Natural killer cell (primary cell): ENCODE results near the gene ADAP1. TPM values are rescaled to one million over a fixed set of nuclear protein-coding genes. Genes with fewer than 3 reads are reported as not detected.

ENCODE experiments used
- ATAC-seq, 3 donors: fragments of 150-1000 bp in 2 of 3; fragments of 200-7000 bp in 1 of 3; cut with Tn5 transposase; 1 replicate in 1 of 3; 2 replicates in 2 of 3; pipeline ENCODE4 v1.10.0; 2021; ENCODE audit warnings: mild to moderate bottlenecking in 2 of 3, moderate library complexity in 2 of 3
- DNase-seq, 2 donors: peaks; one replicate each; pipeline versions ENCODE4 v3.0.0 to v3.0.0-alpha.2; 2013 to 2021; ENCODE audit warnings: mixed read lengths in 1 of 2
- H3K27ac ChIP-seq: one replicate; pipeline ENCODE4 v1.5.1; 2013; ENCODE audit warnings: mild to moderate bottlenecking, low read length
- H3K27me3 ChIP-seq: one replicate; pipeline ENCODE4 v1.6.1; 2013; ENCODE audit warnings: low read length; ENCODE audit not compliant: control insufficient read depth, insufficient read depth
- H3K36me3 ChIP-seq: one replicate; pipeline ENCODE4 v1.6.1; 2013; ENCODE audit warnings: low read length; ENCODE audit not compliant: control insufficient read depth, insufficient read depth
- H3K4me1 ChIP-seq: one replicate; pipeline ENCODE4 v1.6.1; 2013; ENCODE audit warnings: low read length; ENCODE audit not compliant: control insufficient read depth, insufficient read depth
- H3K4me3 ChIP-seq: one replicate; pipeline ENCODE4 v1.5.1; 2013; ENCODE audit warnings: low read length
- H3K9me3 ChIP-seq: one replicate; pipeline ENCODE4 v1.6.1; 2013; ENCODE audit warnings: low read length; ENCODE audit not compliant: control insufficient read depth, insufficient read depth
- H3K27ac Mint-ChIP-seq, 2 donors: one replicate each; pipeline ENCODE4 v1.8.0; 2022; ENCODE audit warnings: mild to moderate bottlenecking in 2 of 2, mixed read lengths in 2 of 2, moderate library complexity in 1 of 2
- H3K27me3 Mint-ChIP-seq, 2 donors: one replicate each; pipeline ENCODE4 v1.8.0; 2022; ENCODE audit warnings: low read depth in 2 of 2, mixed read lengths in 2 of 2
- H3K36me3 Mint-ChIP-seq: one replicate; pipeline ENCODE4 v1.8.0; 2022; ENCODE audit warnings: mixed read lengths
- H3K4me1 Mint-ChIP-seq, 2 donors: one replicate each; pipeline ENCODE4 v1.8.0; 2022; ENCODE audit warnings: mixed read lengths in 2 of 2
- H3K4me3 Mint-ChIP-seq: one replicate; pipeline ENCODE4 v1.8.0; 2022; ENCODE audit warnings: mild to moderate bottlenecking, moderate library complexity, mixed read lengths
- H3K9me3 Mint-ChIP-seq, 2 donors: one replicate each; pipeline ENCODE4 v1.8.0; 2022; ENCODE audit warnings: mixed read lengths in 2 of 2
- CTCF ChIP-seq: fragments of 200-600 bp; IDR thresholded peaks from one replicate; pipeline ENCODE4 v1.8.0; 2022; ENCODE audit warnings: antibody characterized with exemption
- WGBS: methylation state at CpG from one replicate; pipeline ENCODE4 v1.1.7; 2013; ENCODE audit warnings: missing lambda C conversion rate; ENCODE audit not compliant: insufficient coverage; 5-methylcytosine and 5-hydroxymethylcytosine counted together
- intact Hi-C: fragments of 100-400 bp; cut with micrococcal nuclease; formaldehyde crosslinking; loops from one replicate; pipeline ENCODE4 v1.14.2; 2022
- total RNA-seq, 4 donors: library from RNA; stranded (reverse); fragments of 120-200 nt in 1 of 4; gene quantifications; one replicate each; pipeline versions ENCODE4 v1.2.3 to v1.2.4, GENCODE V29; 2013 to 2022

Gene ADAP1
- total RNA-seq, 3 donors from 2014 or later (not counting 1 experiment from before 2014, with no cell fraction given) = 87.2 to 117 (median 89.2) TPM

- H3K4me3 Mint-ChIP-seq = no peak overlapping the region
Observed at GRCh38 chr7:969403-969802, 14.9 kb upstream of the ADAP1 start.

GRCh38 chr7:968205-969105, 14.0 kb upstream of the ADAP1 start:
- H3K36me3 ChIP-seq = peaks cover 49% of the 10 kb centered on the region
- H3K4me1 Mint-ChIP-seq = peaks cover 29 to 41% of the 10 kb centered on the region in 2 donors
- H3K27me3 ChIP-seq = peaks cover 3% of the 10 kb centered on the region
- H3K9me3 Mint-ChIP-seq = no peaks in the 10 kb centered on the region
- no peak for ATAC-seq
- no peak for DNase-seq
- H3K9me3 ChIP-seq = no peaks in the 10 kb centered on the region
- intact Hi-C loops = no loop called here
- peaks cover 0 to 3% of the 10 kb centered on the region in 2 donors for H3K27me3 Mint-ChIP-seq
- no peak overlapping the region for H3K27ac Mint-ChIP-seq
- H3K4me1 ChIP-seq = peaks cover 31% of the 10 kb centered on the region
- H3K27ac ChIP-seq = no peak overlapping the region
- H3K4me3 ChIP-seq = no peak overlapping the region
- no peaks in the 10 kb centered on the region for H3K36me3 Mint-ChIP-seq
- H3K4me3 Mint-ChIP-seq = no peak overlapping the region
- TF ChIP-seq CTCF = no peak
- 96% methylated on average over 22 of the region's 24 CpGs for WGBS

More at GRCh38 chr7:969403-969802, 14.9 kb upstream of the ADAP1 start:
- TF ChIP-seq CTCF = no peak
- Mint-ChIP-seq H3K36me3 (no peaks in the 10 kb centered on the region), H3K9me3 (no peaks in the 10 kb centered on the region), H3K27ac (no peak overlapping the region), H3K4me1 (peaks cover 27 to 34% of the 10 kb centered on the region in 2 donors), H3K27me3 (no peaks in the 10 kb centered on the region)
- H3K27ac ChIP-seq = no peak overlapping the region
- peaks cover 49% of the 10 kb centered on the region for H3K36me3 ChIP-seq
- DNase-seq = no peak
- no peak overlapping the region for H3K4me3 ChIP-seq
- H3K9me3 ChIP-seq = no peaks in the 10 kb centered on the region
- peaks cover 30% of the 10 kb centered on the region for H3K4me1 ChIP-seq
- WGBS = 95% methylated on average over 11 of the region's 11 CpGs
- intact Hi-C loops = no loop called here
- no peak for ATAC-seq
- H3K27me3 ChIP-seq = no peaks in the 10 kb centered on the region

- Histone ChIP-seq H3K27me3 (peaks cover 3% of the 10 kb centered on the region), H3K36me3 (peaks cover 41% of the 10 kb centered on the region), H3K4me1 (peaks cover 37% of the 10 kb centered on the region), H3K4me3 (no peak overlapping the region), H3K9me3 (no peaks in the 10 kb centered on the region), H3K27ac (no peak overlapping the region)
- no peak overlapping the region for H3K27ac Mint-ChIP-seq
- intact Hi-C loops = no loop called here
- H3K36me3 Mint-ChIP-seq = no peaks in the 10 kb centered on the region
- H3K27me3 Mint-ChIP-seq = peaks cover 0 to 3% of the 10 kb centered on the region in 2 donors
- no peak for ATAC-seq
- H3K4me3 Mint-ChIP-seq = no peak overlapping the region
- H3K9me3 Mint-ChIP-seq = no peaks in the 10 kb centered on the region
- H3K4me1 Mint-ChIP-seq = peaks cover 26 to 42% of the 10 kb centered on the region in 2 donors
- DNase-seq = no peak
- 95% methylated on average over 39 of the region's 39 CpGs for WGBS
- TF ChIP-seq CTCF = no peak
Observed at GRCh38 chr7:967361-968082, 13.0 kb upstream of the ADAP1 start.
